ENCODE measurements around the gene CCNT1.
"Not testable (repeated sequence)": the region's sequence is repeated elsewhere in the genome, so short reads cannot be mapped to it uniquely, and the experiment has no call there.

Gene CCNT1

GRCh38 chr12:48690990-48691389 lies 25.5 kb downstream of the CCNT1 start:
- no peak for DNase-seq

GRCh38 chr12:48690436-48690835 lies 26.1 kb downstream of the CCNT1 start:
- DNase-seq = no peak

- DNase-seq = no peak
Observed at GRCh38 chr12:48688836-48689235, 27.7 kb downstream of the CCNT1 start.

- DNase-seq = no peak
Observed at GRCh38 chr12:48687592-48687991, 28.9 kb downstream of the CCNT1 start.

- DNase-seq = no peak
Observed at GRCh38 chr12:48686615-48687334, 29.7 kb downstream of the CCNT1 start.

GRCh38 chr12:48686037-48686595 lies 30.4 kb downstream of the CCNT1 start:
- no peak for DNase-seq

GRCh38 chr12:48683534-48683933 lies 33.0 kb downstream of the CCNT1 start:
- no peak for DNase-seq

GRCh38 chr12:48682927-48683326 lies 33.6 kb downstream of the CCNT1 start:
- no peak for DNase-seq

- DNase-seq = not testable (repeated sequence)
Observed at GRCh38 chr12:48682533-48682905, 34.0 kb downstream of the CCNT1 start.

- peak; percentile 98 for DNase-seq
Observed at GRCh38 chr12:48681710-48682532, 34.6 kb downstream of the CCNT1 start, which contains the start of gene KANSL2. TSS of gene KANSL2 (minus strand) at chr12:48682238. CDS start at chr12:48681632, 606 bp downstream.

- peak; percentile 18 for DNase-seq
Observed at GRCh38 chr12:48681399-48681709, 35.2 kb downstream of the CCNT1 start.

GRCh38 chr12:48680861-48681260 lies 35.6 kb downstream of the CCNT1 start:
- no peak for DNase-seq

GRCh38 chr12:48678551-48679185 lies 37.8 kb downstream of the CCNT1 start:
- DNase-seq = no peak

- peak; percentile 57 for DNase-seq
Observed at GRCh38 chr12:48671231-48671856, 45.2 kb downstream of the CCNT1 start.

- DNase-seq = no peak
Observed at GRCh38 chr12:48668996-48669395, 47.5 kb downstream of the CCNT1 start.

- DNase-seq = no peak
Observed at GRCh38 chr12:48659863-48660262, 56.6 kb downstream of the CCNT1 start.

- no peak for DNase-seq
Observed at GRCh38 chr12:48651681-48652080, 64.8 kb downstream of the CCNT1 start.

GRCh38 chr12:48645354-48645753 lies 71.2 kb downstream of the CCNT1 start:
- not testable (repeated sequence) for DNase-seq

- no peak for DNase-seq
Observed at GRCh38 chr12:48643011-48643410, 73.5 kb downstream of the CCNT1 start.

GRCh38 chr12:48641752-48642555 lies 74.6 kb downstream of the CCNT1 start:
- DNase-seq = not testable (repeated sequence)

GRCh38 chr12:48640854-48641253 lies 75.7 kb downstream of the CCNT1 start:
- DNase-seq = no peak

- DNase-seq = no peak
Observed at GRCh38 chr12:48640428-48640827, 76.1 kb downstream of the CCNT1 start.

Data from HCEC 1CT (cell line).